ENCODE results near the gene TOX3.

DNA sequence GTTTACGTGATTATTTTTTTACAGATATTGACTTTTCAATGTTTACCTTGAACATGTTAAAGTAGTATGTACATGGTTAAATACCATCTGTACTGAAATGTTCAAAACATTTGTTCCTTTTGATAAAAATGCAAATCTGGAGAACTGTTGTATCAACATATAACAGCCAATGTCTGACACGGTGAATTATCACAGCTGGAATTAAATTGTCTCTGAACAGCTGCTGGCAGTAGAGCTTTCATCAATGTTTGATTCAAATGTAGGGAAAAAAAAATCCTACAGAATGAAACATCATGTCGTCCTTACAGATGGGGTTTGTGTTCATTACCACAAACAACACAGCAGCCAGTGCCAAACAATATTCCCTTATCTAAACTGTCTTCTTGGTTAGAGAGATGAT is 79.9 kb downstream of the TOX3 start:
- no peak for TF ChIP-seq JUND (IDR thresholded peaks at IDR 0.05)
- TF ChIP-seq GABPA (IDR thresholded peaks at IDR 0.05; ENCODE audit: low read depth), result no peak
- TF ChIP-seq, protein P1, sequence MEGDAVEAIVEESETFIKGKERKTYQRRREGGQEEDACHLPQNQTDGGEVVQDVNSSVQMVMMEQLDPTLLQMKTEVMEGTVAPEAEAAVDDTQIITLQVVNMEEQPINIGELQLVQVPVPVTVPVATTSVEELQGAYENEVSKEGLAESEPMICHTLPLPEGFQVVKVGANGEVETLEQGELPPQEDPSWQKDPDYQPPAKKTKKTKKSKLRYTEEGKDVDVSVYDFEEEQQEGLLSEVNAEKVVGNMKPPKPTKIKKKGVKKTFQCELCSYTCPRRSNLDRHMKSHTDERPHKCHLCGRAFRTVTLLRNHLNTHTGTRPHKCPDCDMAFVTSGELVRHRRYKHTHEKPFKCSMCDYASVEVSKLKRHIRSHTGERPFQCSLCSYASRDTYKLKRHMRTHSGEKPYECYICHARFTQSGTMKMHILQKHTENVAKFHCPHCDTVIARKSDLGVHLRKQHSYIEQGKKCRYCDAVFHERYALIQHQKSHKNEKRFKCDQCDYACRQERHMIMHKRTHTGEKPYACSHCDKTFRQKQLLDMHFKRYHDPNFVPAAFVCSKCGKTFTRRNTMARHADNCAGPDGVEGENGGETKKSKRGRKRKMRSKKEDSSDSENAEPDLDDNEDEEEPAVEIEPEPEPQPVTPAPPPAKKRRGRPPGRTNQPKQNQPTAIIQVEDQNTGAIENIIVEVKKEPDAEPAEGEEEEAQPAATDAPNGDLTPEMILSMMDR (IDR thresholded peaks at IDR 0.05), result no peak
- no peak for TF ChIP-seq TCF12 (IDR thresholded peaks at IDR 0.05)
- no peak for TF ChIP-seq EZH2phosphoT487 (IDR thresholded peaks at IDR 0.05; ENCODE audit: borderline replicate concordance, low read depth)
- TF ChIP-seq, protein P2, sequence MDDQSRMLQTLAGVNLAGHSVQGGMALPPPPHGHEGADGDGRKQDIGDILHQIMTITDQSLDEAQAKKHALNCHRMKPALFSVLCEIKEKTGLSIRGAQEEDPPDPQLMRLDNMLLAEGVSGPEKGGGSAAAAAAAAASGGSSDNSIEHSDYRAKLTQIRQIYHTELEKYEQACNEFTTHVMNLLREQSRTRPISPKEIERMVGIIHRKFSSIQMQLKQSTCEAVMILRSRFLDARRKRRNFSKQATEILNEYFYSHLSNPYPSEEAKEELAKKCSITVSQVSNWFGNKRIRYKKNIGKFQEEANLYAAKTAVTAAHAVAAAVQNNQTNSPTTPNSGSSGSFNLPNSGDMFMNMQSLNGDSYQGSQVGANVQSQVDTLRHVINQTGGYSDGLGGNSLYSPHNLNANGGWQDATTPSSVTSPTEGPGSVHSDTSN (IDR thresholded peaks at IDR 0.05), result no peak
- TF ChIP-seq RAD21 (IDR thresholded peaks at IDR 0.05; ENCODE audit: low read length), result no peak
- TF ChIP-seq EP300 (IDR thresholded peaks at IDR 0.05; ENCODE audit: borderline replicate concordance in 1 of 2, low read depth in 1 of 2, low read length in 1 of 2), result no peak
- no peak for TF ChIP-seq CHD2 (IDR thresholded peaks at IDR 0.05; ENCODE audit: low read length, partially characterized antibody)
- TF ChIP-seq, protein P3, sequence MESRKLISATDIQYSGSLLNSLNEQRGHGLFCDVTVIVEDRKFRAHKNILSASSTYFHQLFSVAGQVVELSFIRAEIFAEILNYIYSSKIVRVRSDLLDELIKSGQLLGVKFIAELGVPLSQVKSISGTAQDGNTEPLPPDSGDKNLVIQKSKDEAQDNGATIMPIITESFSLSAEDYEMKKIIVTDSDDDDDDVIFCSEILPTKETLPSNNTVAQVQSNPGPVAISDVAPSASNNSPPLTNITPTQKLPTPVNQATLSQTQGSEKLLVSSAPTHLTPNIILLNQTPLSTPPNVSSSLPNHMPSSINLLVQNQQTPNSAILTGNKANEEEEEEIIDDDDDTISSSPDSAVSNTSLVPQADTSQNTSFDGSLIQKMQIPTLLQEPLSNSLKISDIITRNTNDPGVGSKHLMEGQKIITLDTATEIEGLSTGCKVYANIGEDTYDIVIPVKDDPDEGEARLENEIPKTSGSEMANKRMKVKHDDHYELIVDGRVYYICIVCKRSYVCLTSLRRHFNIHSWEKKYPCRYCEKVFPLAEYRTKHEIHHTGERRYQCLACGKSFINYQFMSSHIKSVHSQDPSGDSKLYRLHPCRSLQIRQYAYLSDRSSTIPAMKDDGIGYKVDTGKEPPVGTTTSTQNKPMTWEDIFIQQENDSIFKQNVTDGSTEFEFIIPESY (IDR thresholded peaks at IDR 0.05; ENCODE audit: borderline replicate concordance, low read depth), result no peak
- TF ChIP-seq SIN3A (IDR thresholded peaks at IDR 0.05; ENCODE audit: borderline replicate concordance, low read depth, low read length), result no peak
